Bronchial epithelial cell (primary cell): ENCODE measurements around the gene MGRN1. TPM values are rescaled to one million over a fixed set of nuclear protein-coding genes. Genes with fewer than 3 reads are reported as not detected.

Experiments used
- DNase-seq: peaks from one replicate; pipeline ENCODE4 v3.0.0-alpha.2; 2010; ENCODE audit warnings: low read depth
- FAIRE-seq: peaks from 2 replicates; lab custom pipeline; 2011; peaks lifted over from hg19 to GRCh38; lab: Jason Lieb, UNC
- H3K27me3 ChIP-seq: 2 replicates; pipeline ENCODE4 v1.5.1; 2011; ENCODE audit warnings: low read length; ENCODE audit not compliant: control insufficient read depth, insufficient read depth
- H3K36me3 ChIP-seq: 2 replicates; pipeline ENCODE4 v1.5.1; 2011; ENCODE audit warnings: low read length; ENCODE audit not compliant: control insufficient read depth, insufficient read depth
- H3K4me3 ChIP-seq: 2 replicates; pipeline ENCODE4 v1.5.1; 2011; ENCODE audit warnings: mild to moderate bottlenecking, low read depth, low read length, control low read depth
- total RNA-seq: library from RNA; depleted of rRNA; stranded (reverse); fragments of >200 nt; gene quantifications from 2 replicates; pipeline ENCODE4 v1.2.1, GENCODE V29; 2014
- TF ChIP-seq, protein P1 (sequence below): IDR thresholded peaks from 2 replicates; pipeline ENCODE4 v1.5.1; 2011; ENCODE audit warnings: mild to moderate bottlenecking, moderate library complexity, low read length, control low read depth, inconsistent platforms; ENCODE audit not compliant: insufficient read depth, severe bottlenecking

MGRN1 gene
- total RNA-seq, 1 donor from 2014 or later = 6.1 TPM

DNA sequence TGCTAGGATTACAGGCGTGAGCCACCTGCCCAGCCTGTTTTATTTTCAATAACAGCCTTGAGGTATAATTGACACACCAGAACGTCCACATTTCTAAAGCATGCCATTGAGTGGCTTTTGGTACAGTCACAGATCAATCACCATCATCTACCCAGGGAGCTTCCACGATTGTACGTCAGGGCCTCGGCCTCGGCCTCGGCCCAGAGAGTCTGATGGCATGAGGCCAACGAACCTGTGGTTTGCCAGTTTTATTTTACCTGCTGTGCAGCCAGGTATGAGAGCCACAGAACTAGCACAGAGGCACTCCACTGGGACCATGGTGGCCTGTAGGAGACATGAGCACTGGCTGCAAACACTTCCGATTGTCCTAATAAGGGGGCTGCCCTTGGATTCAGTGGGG lies 18.3 kb upstream of the MGRN1 start:
- DNase-seq (no peak), FAIRE-seq (no peak)
- H3K4me3 ChIP-seq = no peak overlapping the region
- peaks cover 9% of the 10 kb centered on the region for H3K36me3 ChIP-seq
- H3K27me3 ChIP-seq = peaks cover under 1% of the 10 kb centered on the region
- TF ChIP-seq, protein P1, sequence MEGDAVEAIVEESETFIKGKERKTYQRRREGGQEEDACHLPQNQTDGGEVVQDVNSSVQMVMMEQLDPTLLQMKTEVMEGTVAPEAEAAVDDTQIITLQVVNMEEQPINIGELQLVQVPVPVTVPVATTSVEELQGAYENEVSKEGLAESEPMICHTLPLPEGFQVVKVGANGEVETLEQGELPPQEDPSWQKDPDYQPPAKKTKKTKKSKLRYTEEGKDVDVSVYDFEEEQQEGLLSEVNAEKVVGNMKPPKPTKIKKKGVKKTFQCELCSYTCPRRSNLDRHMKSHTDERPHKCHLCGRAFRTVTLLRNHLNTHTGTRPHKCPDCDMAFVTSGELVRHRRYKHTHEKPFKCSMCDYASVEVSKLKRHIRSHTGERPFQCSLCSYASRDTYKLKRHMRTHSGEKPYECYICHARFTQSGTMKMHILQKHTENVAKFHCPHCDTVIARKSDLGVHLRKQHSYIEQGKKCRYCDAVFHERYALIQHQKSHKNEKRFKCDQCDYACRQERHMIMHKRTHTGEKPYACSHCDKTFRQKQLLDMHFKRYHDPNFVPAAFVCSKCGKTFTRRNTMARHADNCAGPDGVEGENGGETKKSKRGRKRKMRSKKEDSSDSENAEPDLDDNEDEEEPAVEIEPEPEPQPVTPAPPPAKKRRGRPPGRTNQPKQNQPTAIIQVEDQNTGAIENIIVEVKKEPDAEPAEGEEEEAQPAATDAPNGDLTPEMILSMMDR = no peak

DNA sequence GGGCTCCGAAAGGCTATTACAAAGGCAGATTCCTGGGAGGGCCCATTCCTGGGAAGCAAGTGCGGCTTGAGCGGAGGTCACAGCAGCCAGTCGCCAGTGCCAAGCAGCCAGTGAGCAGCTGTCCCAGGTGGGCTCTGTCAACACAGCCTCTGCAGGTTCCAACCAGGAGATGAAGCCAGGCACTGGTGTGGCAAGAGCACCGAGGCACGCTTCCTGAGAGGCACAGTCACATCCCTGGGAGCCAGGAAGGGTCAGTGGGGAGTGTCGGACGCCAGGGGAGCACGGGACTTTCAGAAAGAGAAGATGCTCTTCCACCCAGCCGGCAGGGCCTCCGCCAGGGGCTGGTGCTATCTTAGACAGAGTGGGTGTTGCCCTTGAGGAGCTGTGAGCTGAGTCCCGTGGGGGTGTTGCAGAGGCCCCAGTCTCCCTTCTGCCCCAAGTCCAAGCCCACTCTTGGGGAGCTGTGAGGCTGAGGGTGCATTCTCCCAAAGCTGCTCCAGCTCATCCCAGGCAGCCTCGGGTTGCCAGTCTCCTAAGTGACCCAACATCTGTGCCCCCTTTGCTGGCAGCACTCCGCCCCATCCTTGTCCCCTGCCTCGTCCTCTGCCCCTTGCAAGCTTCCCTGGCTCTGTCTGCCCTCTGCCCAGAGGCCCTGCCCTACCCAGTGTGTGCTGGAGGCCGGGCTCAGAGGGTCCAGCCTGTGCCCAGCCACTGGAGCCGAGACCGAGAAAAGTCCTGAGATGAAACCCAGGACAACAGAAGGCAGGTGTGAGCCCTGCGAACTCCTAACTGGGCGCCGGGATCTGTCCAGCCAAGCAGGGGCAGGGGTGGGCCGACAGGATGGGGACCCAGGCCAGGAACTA lies 16.6 kb upstream of the MGRN1 start:
- TF ChIP-seq, protein P1 = no peak
- no peak for FAIRE-seq
- Histone ChIP-seq H3K27me3 (no peaks in the 10 kb centered on the region), H3K36me3 (peaks cover 9% of the 10 kb centered on the region), H3K4me3 (no peak overlapping the region)
- DNase-seq = no peak

DNA sequence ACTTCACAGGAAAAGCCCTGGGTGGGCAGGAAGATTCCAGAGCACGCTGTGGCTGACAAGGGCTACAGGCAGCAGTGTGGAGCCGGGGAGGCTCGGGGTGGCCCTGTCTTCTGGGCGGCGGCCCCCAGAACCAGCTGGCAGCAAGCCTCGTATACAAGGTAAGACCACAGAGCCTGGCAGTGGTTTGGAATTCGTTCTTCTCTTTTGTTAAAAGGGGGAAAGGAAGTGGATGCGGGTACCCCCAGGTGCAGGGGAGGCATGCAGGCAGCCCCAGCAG lies 16.0 kb upstream of the MGRN1 start:
- H3K27me3 ChIP-seq = no peaks in the 10 kb centered on the region
- FAIRE-seq = no peak
- H3K36me3 ChIP-seq = peaks cover 9% of the 10 kb centered on the region
- no peak for DNase-seq
- TF ChIP-seq, protein P1 = no peak
- H3K4me3 ChIP-seq = no peak overlapping the region

DNA sequence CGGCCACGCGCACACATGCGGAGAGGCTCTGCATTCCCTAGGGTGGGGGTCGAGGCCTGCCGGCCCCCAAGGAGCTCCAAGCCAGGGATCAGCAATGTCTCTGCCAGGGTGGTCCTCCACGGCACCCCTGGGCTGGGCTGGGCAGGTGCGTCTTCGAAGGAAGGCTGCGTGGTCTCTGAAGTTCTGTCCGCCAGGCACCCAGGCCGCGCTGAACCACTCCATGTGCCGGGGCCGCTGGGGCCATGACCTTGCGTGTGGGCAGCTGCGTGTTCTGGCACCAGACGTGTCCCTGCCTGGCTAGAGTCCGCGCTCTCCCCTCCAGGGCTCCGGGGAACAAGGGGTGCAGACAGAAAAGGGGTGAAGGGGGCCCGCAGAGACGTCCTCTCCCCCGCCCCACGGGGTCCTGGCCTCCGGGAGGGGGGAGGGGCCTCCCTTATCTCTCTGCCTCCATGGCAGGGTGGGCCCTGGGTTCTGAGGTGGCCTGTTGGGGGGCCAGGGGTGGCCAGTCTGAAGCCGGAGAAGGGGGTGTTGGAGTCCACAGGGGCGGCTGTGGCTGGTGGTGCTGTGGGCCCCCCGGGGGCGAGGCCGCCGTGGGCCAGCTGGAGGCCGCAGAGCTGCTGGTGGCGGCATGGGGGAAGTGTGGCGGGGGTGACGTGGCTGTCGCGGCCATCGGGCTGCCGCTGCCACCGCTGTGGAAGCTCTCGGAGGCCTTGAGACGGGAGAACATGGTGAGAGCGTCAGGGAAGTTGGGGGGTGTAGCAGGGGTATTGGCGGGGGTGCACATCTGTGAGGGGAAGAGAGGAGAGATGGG lies 15.2 kb upstream of the MGRN1 start:
- Histone ChIP-seq H3K36me3 (peaks cover 9% of the 10 kb centered on the region), H3K4me3 (no peak overlapping the region), H3K27me3 (no peaks in the 10 kb centered on the region)
- FAIRE-seq (no peak), DNase-seq (no peak)
- TF ChIP-seq, protein P1 = no peak

DNA sequence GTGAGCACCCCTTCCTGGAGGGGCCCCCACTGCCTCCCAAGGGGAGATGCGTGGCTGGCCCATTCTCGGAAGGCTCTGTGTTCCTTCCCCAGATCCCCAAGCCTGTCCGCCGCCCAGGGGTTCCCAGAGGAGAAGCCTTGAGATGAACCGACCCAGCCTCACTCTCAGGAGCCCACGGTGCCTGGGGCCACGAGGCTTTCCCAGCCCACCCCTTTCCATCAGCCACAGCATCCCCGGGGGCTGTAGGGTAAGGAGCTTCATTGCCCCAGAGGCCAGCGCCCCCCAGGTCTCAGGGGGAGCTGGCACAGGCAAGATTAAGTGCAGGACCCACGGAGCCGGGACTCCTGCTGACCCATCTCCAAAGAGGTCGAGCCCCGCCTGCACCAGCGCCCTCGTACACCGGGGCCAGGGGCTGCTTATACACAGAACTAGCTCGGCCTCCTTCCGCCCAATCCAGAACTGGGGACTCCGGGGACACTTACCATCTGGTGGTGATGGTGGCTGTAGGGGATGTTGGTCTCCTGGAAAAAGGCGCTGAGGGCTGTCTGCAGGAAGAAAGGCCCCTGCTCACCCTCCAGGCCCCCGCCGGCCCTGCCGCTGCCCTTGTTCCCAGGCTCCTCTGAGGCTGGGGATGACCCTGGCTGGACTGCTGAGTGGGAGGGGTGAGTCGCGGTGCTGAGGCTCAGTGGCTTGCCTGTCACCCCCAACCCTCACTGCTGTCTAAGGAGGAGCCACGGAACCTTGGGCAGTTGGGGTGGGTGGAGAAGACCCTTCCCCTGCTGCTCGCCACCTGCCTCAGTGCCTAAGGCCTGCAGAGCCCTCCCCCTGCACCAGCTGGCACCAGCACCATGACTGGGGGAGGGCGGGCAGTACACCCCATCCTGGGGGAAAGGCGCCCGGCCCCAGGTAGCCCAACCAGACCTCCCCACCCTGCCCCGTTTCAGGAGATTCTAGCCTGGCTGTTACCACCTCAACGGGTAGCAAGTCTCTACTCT lies 14.3 kb upstream of the MGRN1 start:
- TF ChIP-seq, protein P1 = no peak
- FAIRE-seq = no peak
- no peaks in the 10 kb centered on the region for H3K27me3 ChIP-seq
- DNase-seq = no peak
- H3K4me3 ChIP-seq = no peak overlapping the region
- H3K36me3 ChIP-seq = peaks cover 9% of the 10 kb centered on the region
